ENCODE data around the gene PREB. TPM values are rescaled to one million over a fixed set of nuclear protein-coding genes. Genes with fewer than 3 reads are reported as not detected.

Gene PREB
- total and polyA plus RNA-seq, 4 donors: 24.9 to 48.1 (median 44.2) TPM

- peak in 1 of 2 donors; percentile 53 for DNase-seq
- Histone ChIP-seq H3K27ac (ENCODE audit: low read depth in 1 of 2, low read length in 2 of 2) (no peak overlapping the region), H3K27me3 (ENCODE audit: control insufficient read depth in 1 of 2, insufficient read depth in 2 of 2, low read length in 1 of 2) (no peaks in the 10 kb centered on the region), H3K4me1 (ENCODE audit: control insufficient read depth in 1 of 2, insufficient read depth in 2 of 2, low read length in 2 of 2) (no peaks in the 10 kb centered on the region), H3K9me3 (ENCODE audit: control insufficient read depth, low read length) (no peaks in the 10 kb centered on the region), H3K4me3 (ENCODE audit: low read length in 2 of 2) (no peak overlapping the region), H3K36me3 (ENCODE audit: control insufficient read depth in 1 of 2, insufficient read depth in 2 of 2, low read length in 1 of 2) (no peaks in the 10 kb centered on the region)
- 66 to 70% methylated on average over 8 of the region's 8 CpGs for WGBS, 2 donors
- intact Hi-C loops (cut with DNase I): no loop called here
- no peak for ATAC-seq (ENCODE audit: low FRiP score)
Measured at GRCh38 chr2:27175330-27175729, 40.9 kb upstream of the PREB start.

GRCh38 chr2:27174638-27175037, 40.2 kb upstream of the PREB start:
- H3K27ac ChIP-seq (ENCODE audit: low read depth in 1 of 2, low read length in 2 of 2): no peak overlapping the region
- H3K9me3 ChIP-seq (ENCODE audit: control insufficient read depth, low read length): no peaks in the 10 kb centered on the region
- H3K4me3 ChIP-seq (ENCODE audit: low read length in 2 of 2): no peak overlapping the region
- no peaks in the 10 kb centered on the region for H3K4me1 ChIP-seq (ENCODE audit: control insufficient read depth in 1 of 2, insufficient read depth in 2 of 2, low read length in 2 of 2)
- no peak for ATAC-seq (ENCODE audit: low FRiP score)
- no peak for DNase-seq
- H3K36me3 ChIP-seq (ENCODE audit: control insufficient read depth in 1 of 2, insufficient read depth in 2 of 2, low read length in 1 of 2): no peaks in the 10 kb centered on the region
- intact Hi-C loops (cut with DNase I): loop anchor here in 1 of 2 donors (5.0 kb wide), 1 partner anchor 108 kb away; the partner anchor contains the start of gene TRIM54
- WGBS, 2 donors: 55 to 66% methylated on average over 6 of the region's 6 CpGs
- no peaks in the 10 kb centered on the region for H3K27me3 ChIP-seq (ENCODE audit: control insufficient read depth in 1 of 2, insufficient read depth in 2 of 2, low read length in 1 of 2)

DNA sequence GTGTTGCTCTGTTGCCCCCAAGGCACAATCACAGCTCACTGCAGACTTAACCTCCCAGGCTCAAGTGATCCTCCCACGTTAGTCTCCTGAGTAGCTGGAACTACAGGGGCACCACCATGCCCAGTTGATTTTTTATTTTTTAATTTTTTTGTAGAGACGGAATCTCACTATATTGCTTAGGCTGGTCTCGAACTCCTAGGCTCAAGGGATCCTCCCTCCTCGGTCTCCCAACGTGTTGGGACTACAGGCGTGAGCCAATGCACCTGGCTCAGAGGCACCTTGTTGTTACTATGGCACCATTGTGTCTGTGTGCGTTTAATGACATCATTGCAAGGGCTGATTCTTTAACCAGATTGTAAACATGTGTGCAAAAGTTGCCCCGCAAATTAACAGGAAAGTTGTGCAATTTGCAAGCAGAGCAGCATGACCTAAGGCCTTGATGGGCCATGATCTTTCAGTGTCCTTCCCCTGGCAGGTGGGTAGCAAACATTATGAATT, 37.0 kb upstream of the PREB start:
- 73 to 80% methylated on average over 8 of the region's 8 CpGs for WGBS, 2 donors
- Histone ChIP-seq H3K27ac (ENCODE audit: low read depth in 1 of 2, low read length in 2 of 2) (no peak overlapping the region), H3K9me3 (ENCODE audit: control insufficient read depth, low read length) (no peaks in the 10 kb centered on the region), H3K4me1 (ENCODE audit: control insufficient read depth in 1 of 2, insufficient read depth in 2 of 2, low read length in 2 of 2) (no peaks in the 10 kb centered on the region), H3K4me3 (ENCODE audit: low read length in 2 of 2) (no peak overlapping the region), H3K36me3 (ENCODE audit: control insufficient read depth in 1 of 2, insufficient read depth in 2 of 2, low read length in 1 of 2) (no peaks in the 10 kb centered on the region), H3K27me3 (ENCODE audit: control insufficient read depth in 1 of 2, insufficient read depth in 2 of 2, low read length in 1 of 2) (no peaks in the 10 kb centered on the region)
- ATAC-seq (ENCODE audit: low FRiP score) (no peak), DNase-seq (no peak)
- intact Hi-C loops (cut with DNase I): loop anchor here in 1 of 2 donors (5.0 kb wide), 1 partner anchor 111 kb away; the partner anchor contains the start of gene TRIM54

DNA sequence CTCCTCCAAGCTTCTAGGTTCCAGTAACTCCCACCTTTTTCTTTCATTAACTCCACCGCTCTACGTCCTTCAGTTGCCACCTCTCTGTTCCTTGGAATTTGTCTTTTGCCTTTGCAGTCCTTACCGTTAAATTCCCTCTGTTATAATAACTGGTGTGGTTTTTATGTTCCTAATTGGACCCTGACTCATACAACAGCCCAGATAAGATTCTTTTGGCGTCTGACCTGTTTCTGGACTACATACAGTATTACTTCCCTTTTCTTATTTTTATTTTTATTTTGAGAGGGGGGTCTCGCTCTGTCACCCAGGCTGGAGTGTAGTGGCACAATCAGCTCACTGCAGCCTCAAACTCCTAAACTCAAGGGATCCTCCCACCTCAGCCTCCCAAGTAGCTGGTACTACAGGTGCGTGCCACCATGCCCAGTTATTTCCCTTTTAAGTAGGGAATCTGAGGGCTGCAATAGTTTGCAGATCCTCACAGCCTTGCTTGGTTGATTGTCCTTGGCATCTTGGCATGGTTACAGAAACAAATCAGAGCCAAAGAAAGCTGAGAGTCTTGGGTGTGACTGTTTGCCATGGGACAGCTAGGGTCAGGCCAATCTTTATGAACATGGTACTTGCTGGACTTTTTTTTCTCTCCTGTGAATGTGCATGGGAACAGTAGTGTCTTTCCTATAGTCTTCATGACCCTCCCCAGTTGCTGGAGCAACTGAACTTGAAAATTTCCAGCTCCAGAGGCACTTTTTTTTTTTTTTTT, 36.3 kb upstream of the PREB start:
- no peak for ATAC-seq (ENCODE audit: low FRiP score)
- intact Hi-C loops (cut with DNase I): loop anchor here in 1 of 2 donors (5.0 kb wide), 1 partner anchor 112 kb away; the partner anchor contains the start of gene TRIM54
- Histone ChIP-seq H3K4me3 (ENCODE audit: low read length in 2 of 2) (no peak overlapping the region), H3K4me1 (ENCODE audit: control insufficient read depth in 1 of 2, insufficient read depth in 2 of 2, low read length in 2 of 2) (no peaks in the 10 kb centered on the region), H3K27ac (ENCODE audit: low read depth in 1 of 2, low read length in 2 of 2) (no peak overlapping the region), H3K27me3 (ENCODE audit: control insufficient read depth in 1 of 2, insufficient read depth in 2 of 2, low read length in 1 of 2) (no peaks in the 10 kb centered on the region), H3K9me3 (ENCODE audit: control insufficient read depth, low read length) (no peaks in the 10 kb centered on the region), H3K36me3 (ENCODE audit: control insufficient read depth in 1 of 2, insufficient read depth in 2 of 2, low read length in 1 of 2) (no peaks in the 10 kb centered on the region)
- DNase-seq: no peak
- WGBS, 2 donors: 61 to 64% methylated on average over 6 of the region's 6 CpGs

- Histone ChIP-seq H3K27ac (ENCODE audit: low read depth in 1 of 2, low read length in 2 of 2) (no peak overlapping the region), H3K4me3 (ENCODE audit: low read length in 2 of 2) (no peak overlapping the region), H3K36me3 (ENCODE audit: control insufficient read depth in 1 of 2, insufficient read depth in 2 of 2, low read length in 1 of 2) (no peaks in the 10 kb centered on the region), H3K27me3 (ENCODE audit: control insufficient read depth in 1 of 2, insufficient read depth in 2 of 2, low read length in 1 of 2) (no peaks in the 10 kb centered on the region), H3K4me1 (ENCODE audit: control insufficient read depth in 1 of 2, insufficient read depth in 2 of 2, low read length in 2 of 2) (no peaks in the 10 kb centered on the region), H3K9me3 (ENCODE audit: control insufficient read depth, low read length) (no peaks in the 10 kb centered on the region)
- 84 to 85% methylated on average over 8 of the region's 8 CpGs for WGBS, 2 donors
- ATAC-seq (ENCODE audit: low FRiP score) (no peak), DNase-seq (no peak)
- intact Hi-C loops (cut with DNase I): no loop called here
Measured at GRCh38 chr2:27164960-27165763, 30.7 kb upstream of the PREB start.

- H3K27me3 ChIP-seq (ENCODE audit: control insufficient read depth in 1 of 2, insufficient read depth in 2 of 2, low read length in 1 of 2): no peaks in the 10 kb centered on the region
- intact Hi-C loops (cut with DNase I): no loop called here
- H3K36me3 ChIP-seq (ENCODE audit: control insufficient read depth in 1 of 2, insufficient read depth in 2 of 2, low read length in 1 of 2): no peaks in the 10 kb centered on the region
- no peak overlapping the region for H3K27ac ChIP-seq (ENCODE audit: low read depth in 1 of 2, low read length in 2 of 2)
- no peaks in the 10 kb centered on the region for H3K9me3 ChIP-seq (ENCODE audit: control insufficient read depth, low read length)
- ATAC-seq (ENCODE audit: low FRiP score) (no peak), DNase-seq (no peak)
- H3K4me3 ChIP-seq (ENCODE audit: low read length in 2 of 2): no peak overlapping the region
- H3K4me1 ChIP-seq (ENCODE audit: control insufficient read depth in 1 of 2, insufficient read depth in 2 of 2, low read length in 2 of 2): no peaks in the 10 kb centered on the region
- WGBS, 2 donors: 82 to 83% methylated on average over 15 of the region's 15 CpGs
Measured at GRCh38 chr2:27162151-27163121, 28.0 kb upstream of the PREB start.

DNA sequence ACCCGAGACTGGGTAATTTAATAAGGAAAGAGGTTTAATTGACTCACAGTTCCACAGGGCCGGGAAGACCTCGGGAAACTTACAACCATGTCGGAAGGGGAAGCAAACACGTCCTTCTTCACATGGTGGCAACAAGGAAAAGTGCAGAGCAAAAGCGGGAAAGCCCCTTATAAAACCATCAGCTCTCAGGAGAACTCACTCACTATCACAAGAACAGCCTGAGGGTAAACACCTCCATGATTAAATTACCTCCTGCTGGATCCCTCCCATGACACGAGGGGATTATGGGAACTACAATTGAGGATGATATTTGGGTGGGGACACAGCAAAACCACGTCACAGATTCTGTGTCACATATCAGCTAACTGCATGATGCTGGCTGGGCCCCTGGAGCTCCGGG, 25.8 kb upstream of the PREB start:
- Histone ChIP-seq H3K4me1 (ENCODE audit: control insufficient read depth in 1 of 2, insufficient read depth in 2 of 2, low read length in 2 of 2) (no peaks in the 10 kb centered on the region), H3K27me3 (ENCODE audit: control insufficient read depth in 1 of 2, insufficient read depth in 2 of 2, low read length in 1 of 2) (no peaks in the 10 kb centered on the region), H3K27ac (ENCODE audit: low read depth in 1 of 2, low read length in 2 of 2) (no peak overlapping the region), H3K4me3 (ENCODE audit: low read length in 2 of 2) (no peak overlapping the region), H3K9me3 (ENCODE audit: control insufficient read depth, low read length) (no peaks in the 10 kb centered on the region), H3K36me3 (ENCODE audit: control insufficient read depth in 1 of 2, insufficient read depth in 2 of 2, low read length in 1 of 2) (no peaks in the 10 kb centered on the region)
- 79 to 88% methylated on average over 9 of the region's 9 CpGs for WGBS, 2 donors
- no peak for DNase-seq
- intact Hi-C loops (cut with DNase I): no loop called here
- ATAC-seq (ENCODE audit: low FRiP score): no peak

DNA sequence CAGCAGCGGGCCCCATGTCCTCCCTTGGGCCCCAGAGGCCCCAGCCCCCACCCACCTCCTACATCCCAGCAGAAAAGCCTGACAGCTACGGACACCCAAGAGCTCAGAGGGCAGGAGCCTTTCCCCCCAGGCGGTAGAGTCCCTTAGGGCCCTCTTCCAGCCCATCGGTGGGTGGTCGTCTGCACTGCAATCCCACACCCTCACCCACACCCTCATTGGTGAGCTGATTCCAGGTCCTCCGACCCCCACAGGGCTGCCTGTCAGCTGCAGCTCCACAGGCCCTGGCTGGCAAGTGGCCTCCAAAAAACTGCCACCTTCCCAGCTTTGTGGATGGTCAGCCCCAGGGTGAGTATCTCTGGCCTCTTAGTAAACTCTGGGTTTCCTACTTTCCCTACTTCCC, 24.8 kb upstream of the PREB start:
- 62 to 71% methylated on average over 6 of the region's 6 CpGs for WGBS, 2 donors

More for the DNA sequence above, 24.8 kb upstream of the PREB start:
- Histone ChIP-seq H3K9me3 (ENCODE audit: control insufficient read depth, low read length) (no peaks in the 10 kb centered on the region), H3K27me3 (ENCODE audit: control insufficient read depth in 1 of 2, insufficient read depth in 2 of 2, low read length in 1 of 2) (no peaks in the 10 kb centered on the region), H3K4me3 (ENCODE audit: low read length in 2 of 2) (no peak overlapping the region), H3K36me3 (ENCODE audit: control insufficient read depth in 1 of 2, insufficient read depth in 2 of 2, low read length in 1 of 2) (no peaks in the 10 kb centered on the region), H3K4me1 (ENCODE audit: control insufficient read depth in 1 of 2, insufficient read depth in 2 of 2, low read length in 2 of 2) (no peaks in the 10 kb centered on the region), H3K27ac (ENCODE audit: low read depth in 1 of 2, low read length in 2 of 2) (no peak overlapping the region)
- intact Hi-C loops (cut with DNase I): no loop called here
- ATAC-seq (ENCODE audit: low FRiP score) (no peak), DNase-seq (no peak)
